MG63 (cell line): ENCODE measurements around the gene PGGHG. TPM values are rescaled to one million over a fixed set of nuclear protein-coding genes. Genes with fewer than 3 reads are reported as not detected.
A peak's percentile ranks its signal among the peaks of the same experiment; 100 is the strongest.
"Not testable (repeated sequence)": the region's sequence is repeated elsewhere in the genome, so short reads cannot be mapped to it uniquely, and the experiment has no call there.

Source experiments
- DNase-seq: peaks from one replicate; pipeline ENCODE4 v3.0.0-alpha.2; 2020
- H3K27me3 ChIP-seq: fragments of 250-450 bp; sonication (Bioruptor Pico); 2 replicates; pipeline ENCODE4 v1.5.1; 2020; ENCODE audit warnings: mild to moderate bottlenecking, moderate library complexity
- H3K36me3 ChIP-seq: fragments of 250-450 bp; sonication (Bioruptor Pico); 2 replicates; pipeline ENCODE4 v1.5.1; 2020; ENCODE audit warnings: mild to moderate bottlenecking, moderate library complexity
- H3K4me3 ChIP-seq: fragments of 250-450 bp; sonication (Bioruptor Pico); 2 replicates; pipeline ENCODE4 v1.5.1; 2020; ENCODE audit warnings: mild to moderate bottlenecking, moderate library complexity
- H3K9me3 ChIP-seq: fragments of 250-450 bp; sonication (Bioruptor Pico); 2 replicates; pipeline ENCODE4 v1.5.1; 2020; ENCODE audit warnings: mild to moderate bottlenecking, moderate library complexity
- total RNA-seq: library from RNA; depleted of rRNA; stranded (reverse); fragments of >200 nt; shearing (Covaris generic); gene quantifications from 2 replicates; pipeline ENCODE4 v1.2.3, GENCODE V29; 2014; ENCODE audit warnings: low replicate concordance

Gene PGGHG
- total RNA-seq, 1 experiment from 2014 or later, result 6.2 TPM

- peak overlapping the region; percentile 59 for H3K4me3 ChIP-seq
- H3K9me3 ChIP-seq, result no peaks in the 10 kb centered on the region
- H3K36me3 ChIP-seq, result peaks cover 23% of the 10 kb centered on the region
- H3K27me3 ChIP-seq, result no peaks in the 10 kb centered on the region
- DNase-seq, result no peak
Measured at GRCh38 chr11:315051-315481, 26.1 kb downstream of the PGGHG start.

- H3K27me3 ChIP-seq, result no peaks in the 10 kb centered on the region
- DNase-seq, result no peak
- peaks cover 23% of the 10 kb centered on the region for H3K36me3 ChIP-seq
- H3K4me3 ChIP-seq, result peak overlapping the region; percentile 59
- H3K9me3 ChIP-seq, result no peaks in the 10 kb centered on the region
Measured at GRCh38 chr11:315516-315994, 26.6 kb downstream of the PGGHG start.

- Histone ChIP-seq H3K9me3 (no peaks in the 10 kb centered on the region), H3K4me3 (peak overlapping the region; percentile 59), H3K27me3 (no peaks in the 10 kb centered on the region), H3K36me3 (peaks cover 23% of the 10 kb centered on the region)
- no peak for DNase-seq
Measured at GRCh38 chr11:316031-316701, 27.2 kb downstream of the PGGHG start.

GRCh38 chr11:316891-317301, 28.0 kb downstream of the PGGHG start:
- H3K4me3 ChIP-seq, result peak overlapping the region; percentile 59; the same call in 1 of the 2 replicates
- DNase-seq, result no peak

GRCh38 chr11:317668-318404, 28.9 kb downstream of the PGGHG start:
- not testable (repeated sequence) for H3K27me3 ChIP-seq, H3K9me3 ChIP-seq, DNase-seq
- H3K4me3 ChIP-seq, result peak overlapping the region; percentile 15; the same call in 1 of the 2 replicates
- H3K36me3 ChIP-seq, result peaks cover 23% of the 10 kb centered on the region

More at GRCh38 chr11:316891-317301, 28.0 kb downstream of the PGGHG start:
- no peaks in the 10 kb centered on the region for H3K27me3 ChIP-seq
- no peaks in the 10 kb centered on the region for H3K9me3 ChIP-seq
- peaks cover 23% of the 10 kb centered on the region for H3K36me3 ChIP-seq

- H3K4me3 ChIP-seq, result peak overlapping the region; percentile 63
- not testable (repeated sequence) for H3K27me3 ChIP-seq, DNase-seq
Measured at GRCh38 chr11:318405-319120, 29.6 kb downstream of the PGGHG start.

GRCh38 chr11:319121-319887, 30.4 kb downstream of the PGGHG start:
- DNase-seq, H3K27me3 ChIP-seq, H3K9me3 ChIP-seq: not testable (repeated sequence)
- Histone ChIP-seq H3K4me3 (peak overlapping the region; percentile 63), H3K36me3 (peaks cover 23% of the 10 kb centered on the region)

More at GRCh38 chr11:318405-319120, 29.6 kb downstream of the PGGHG start:
- peaks cover 23% of the 10 kb centered on the region for H3K36me3 ChIP-seq
- H3K9me3 ChIP-seq, result not testable (repeated sequence)

GRCh38 chr11:319888-320273, 31.0 kb downstream of the PGGHG start:
- H3K27me3 ChIP-seq, H3K9me3 ChIP-seq, DNase-seq: not testable (repeated sequence)
- Histone ChIP-seq H3K36me3 (peaks cover 20% of the 10 kb centered on the region), H3K4me3 (peak overlapping the region; percentile 97)

GRCh38 chr11:324156-324555, 35.2 kb downstream of the PGGHG start:
- Histone ChIP-seq H3K27me3 (no peaks in the 10 kb centered on the region), H3K4me3 (no peak overlapping the region), H3K36me3 (peaks cover 4% of the 10 kb centered on the region), H3K9me3 (no peaks in the 10 kb centered on the region)
- DNase-seq, result no peak

GRCh38 chr11:324593-325517, 35.9 kb downstream of the PGGHG start:
- not testable (repeated sequence) for DNase-seq, H3K27me3 ChIP-seq, H3K36me3 ChIP-seq, H3K4me3 ChIP-seq, H3K9me3 ChIP-seq

- H3K36me3 ChIP-seq, result no peaks in the 10 kb centered on the region
- no peak for DNase-seq
- no peak overlapping the region for H3K4me3 ChIP-seq
- no peaks in the 10 kb centered on the region for H3K9me3 ChIP-seq
- no peaks in the 10 kb centered on the region for H3K27me3 ChIP-seq
Measured at GRCh38 chr11:325796-326591, 37.1 kb downstream of the PGGHG start.

- Histone ChIP-seq H3K9me3 (peaks cover 2% of the 10 kb centered on the region; the same call in 1 of the 2 replicates), H3K27me3 (no peaks in the 10 kb centered on the region), H3K36me3 (no peaks in the 10 kb centered on the region), H3K4me3 (no peak overlapping the region)
- no peak for DNase-seq
Measured at GRCh38 chr11:326592-326841, 37.6 kb downstream of the PGGHG start.

- Histone ChIP-seq H3K36me3 (no peaks in the 10 kb centered on the region), H3K4me3 (no peak overlapping the region), H3K9me3 (peaks cover 6% of the 10 kb centered on the region), H3K27me3 (no peaks in the 10 kb centered on the region)
- no peak for DNase-seq
Measured at GRCh38 chr11:326842-327580, 38.1 kb downstream of the PGGHG start.

GRCh38 chr11:327581-327923, 38.6 kb downstream of the PGGHG start:
- no peaks in the 10 kb centered on the region for H3K27me3 ChIP-seq
- no peak for DNase-seq
- H3K4me3 ChIP-seq, result no peak overlapping the region
- peaks cover 6% of the 10 kb centered on the region for H3K9me3 ChIP-seq
- no peaks in the 10 kb centered on the region for H3K36me3 ChIP-seq

GRCh38 chr11:328012-328411, 39.1 kb downstream of the PGGHG start:
- DNase-seq, result no peak
- Histone ChIP-seq H3K27me3 (no peaks in the 10 kb centered on the region), H3K9me3 (peaks cover 6% of the 10 kb centered on the region), H3K4me3 (no peak overlapping the region), H3K36me3 (no peaks in the 10 kb centered on the region)
